Measurements from ENCODE around the gene MINDY4. TPM values are rescaled to one million over a fixed set of nuclear protein-coding genes. Genes with fewer than 3 reads are reported as not detected.

The MINDY4 gene
- total RNA-seq, 1 donor from 2014 or later = 8.4 TPM

- Mint-ChIP-seq H3K27me3 (no peaks in the 10 kb centered on the region), H3K4me3 (no peak overlapping the region), H3K9me3 (no peaks in the 10 kb centered on the region), H3K27ac (no peak overlapping the region), H3K36me3 (peaks cover 11% of the 10 kb centered on the region), H3K4me1 (ENCODE audit: unreplicated experiment) (no peaks in the 10 kb centered on the region)
- TF ChIP-seq CTCF (conservative IDR thresholded peaks at IDR 0.05) = no peak
- no peak for DNase-seq (ENCODE audit: extremely low spot score, unreplicated experiment)
These were observed 7.2 kb downstream of the MINDY4 start for GRCh38 chr7:30778255-30779025.

GRCh38 chr7:30779574-30779973 lies 8.4 kb downstream of the MINDY4 start:
- no peak for DNase-seq (ENCODE audit: extremely low spot score, unreplicated experiment)
- Mint-ChIP-seq H3K27ac (no peak overlapping the region), H3K36me3 (peaks cover 16% of the 10 kb centered on the region), H3K4me1 (ENCODE audit: unreplicated experiment) (no peaks in the 10 kb centered on the region), H3K4me3 (no peak overlapping the region), H3K27me3 (no peaks in the 10 kb centered on the region), H3K9me3 (no peaks in the 10 kb centered on the region)
- no peak for TF ChIP-seq CTCF (conservative IDR thresholded peaks at IDR 0.05)

GRCh38 chr7:30780941-30781340 lies 9.7 kb downstream of the MINDY4 start:
- no peak for TF ChIP-seq CTCF (conservative IDR thresholded peaks at IDR 0.05)
- no peak overlapping the region for H3K27ac Mint-ChIP-seq

GRCh38 chr7:30782690-30783089 lies 11.5 kb downstream of the MINDY4 start:
- no peak overlapping the region for H3K27ac Mint-ChIP-seq
- no peaks in the 10 kb centered on the region for H3K27me3 Mint-ChIP-seq
- DNase-seq (ENCODE audit: extremely low spot score, unreplicated experiment) = no peak
- peaks cover 16% of the 10 kb centered on the region for H3K36me3 Mint-ChIP-seq
- no peaks in the 10 kb centered on the region for H3K9me3 Mint-ChIP-seq
- H3K4me3 Mint-ChIP-seq = no peak overlapping the region
- TF ChIP-seq CTCF (conservative IDR thresholded peaks at IDR 0.05) = no peak
- H3K4me1 Mint-ChIP-seq (ENCODE audit: unreplicated experiment) = no peaks in the 10 kb centered on the region

More at GRCh38 chr7:30780941-30781340, 9.7 kb downstream of the MINDY4 start:
- Mint-ChIP-seq H3K4me3 (no peak overlapping the region), H3K9me3 (no peaks in the 10 kb centered on the region), H3K27me3 (no peaks in the 10 kb centered on the region), H3K4me1 (ENCODE audit: unreplicated experiment) (no peaks in the 10 kb centered on the region), H3K36me3 (peaks cover 16% of the 10 kb centered on the region)
- no peak for DNase-seq (ENCODE audit: extremely low spot score, unreplicated experiment)

- DNase-seq (ENCODE audit: extremely low spot score, unreplicated experiment) = peak; percentile 31
- Mint-ChIP-seq H3K27ac (no peak overlapping the region), H3K9me3 (no peaks in the 10 kb centered on the region), H3K4me1 (ENCODE audit: unreplicated experiment) (no peaks in the 10 kb centered on the region), H3K4me3 (no peak overlapping the region), H3K27me3 (no peaks in the 10 kb centered on the region), H3K36me3 (peaks cover 16% of the 10 kb centered on the region)
- no peak for TF ChIP-seq CTCF (conservative IDR thresholded peaks at IDR 0.05)
These were observed 14.6 kb downstream of the MINDY4 start for GRCh38 chr7:30785786-30786185.

Measured in type B pancreatic cell (in vitro differentiated cells).